ACC112 (cell line): ENCODE data around the gene MYL10.

ENCODE experiments used
- H2AFZ ChIP-seq: fragments of 200-600 bp; sonication (generic); one replicate; pipeline ENCODE4 v1.6.0; 2017; ENCODE audit warnings: antibody characterized with exemption, low read length; ENCODE audit not compliant: unreplicated experiment
- H3K27ac ChIP-seq: fragments of 200-600 bp; sonication (generic); 2 replicates; pipeline ENCODE4 v1.5.1; 2014; ENCODE audit warnings: low read depth, mild to moderate bottlenecking, antibody characterized with exemption, low read length, moderate library complexity
- H3K27me3 ChIP-seq: fragments of 200-600 bp; sonication (generic); 2 replicates; pipeline ENCODE4 v1.6.1; 2014; ENCODE audit warnings: mild to moderate bottlenecking, antibody characterized with exemption, low read length, moderate library complexity, mixed read lengths; ENCODE audit not compliant: insufficient read depth
- H3K36me3 ChIP-seq: fragments of 200-600 bp; sonication (generic); 2 replicates; pipeline ENCODE4 v1.6.1; 2016; ENCODE audit warnings: mild to moderate bottlenecking, antibody characterized with exemption, low read length, moderate library complexity, mixed read lengths; ENCODE audit not compliant: insufficient read depth
- H3K4me1 ChIP-seq: fragments of 200-600 bp; sonication (generic); one replicate; pipeline ENCODE4 v1.6.1; 2016; ENCODE audit warnings: low read length, mixed read lengths; ENCODE audit not compliant: insufficient read depth, unreplicated experiment, control insufficient read depth
- H3K4me3 ChIP-seq: fragments of 200-600 bp; sonication (generic); 2 replicates; pipeline ENCODE4 v1.5.1; 2014; ENCODE audit warnings: mild to moderate bottlenecking, low read depth, low read length
- H3K79me2 ChIP-seq: fragments of 200-600 bp; sonication (generic); one replicate; pipeline ENCODE4 v1.6.0; 2016; ENCODE audit warnings: low read length; ENCODE audit not compliant: control insufficient read depth, unreplicated experiment, insufficient read depth

Gene MYL10

DNA sequence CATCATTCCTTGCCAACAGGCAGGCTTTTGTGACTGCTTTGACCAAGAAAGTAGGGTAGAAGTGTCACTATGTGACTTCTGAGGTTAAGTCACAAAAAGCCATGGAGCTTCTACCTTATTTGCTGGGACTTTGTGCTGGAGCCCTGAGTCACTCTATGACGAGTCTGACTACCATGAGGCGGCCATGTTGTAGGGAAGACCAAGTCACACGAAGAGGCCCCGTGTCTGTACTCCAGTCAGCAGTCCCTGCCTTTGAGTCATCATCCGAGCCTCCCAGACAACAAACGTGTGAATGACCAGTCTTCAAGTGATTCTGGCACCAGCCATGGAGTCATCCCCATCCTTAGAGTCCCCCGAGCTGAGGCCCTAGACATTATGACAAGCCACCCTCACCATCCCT, 3.5 kb upstream of the MYL10 start:
- no peaks in the 10 kb centered on the region for H3K36me3 ChIP-seq
- no peaks in the 10 kb centered on the region for H3K79me2 ChIP-seq
- no peak overlapping the region for H2AFZ ChIP-seq
- H3K4me3 ChIP-seq, result no peak overlapping the region
- H3K27me3 ChIP-seq, result no peaks in the 10 kb centered on the region
- no peak overlapping the region for H3K27ac ChIP-seq
- H3K4me1 ChIP-seq, result peaks cover 18% of the 10 kb centered on the region

DNA sequence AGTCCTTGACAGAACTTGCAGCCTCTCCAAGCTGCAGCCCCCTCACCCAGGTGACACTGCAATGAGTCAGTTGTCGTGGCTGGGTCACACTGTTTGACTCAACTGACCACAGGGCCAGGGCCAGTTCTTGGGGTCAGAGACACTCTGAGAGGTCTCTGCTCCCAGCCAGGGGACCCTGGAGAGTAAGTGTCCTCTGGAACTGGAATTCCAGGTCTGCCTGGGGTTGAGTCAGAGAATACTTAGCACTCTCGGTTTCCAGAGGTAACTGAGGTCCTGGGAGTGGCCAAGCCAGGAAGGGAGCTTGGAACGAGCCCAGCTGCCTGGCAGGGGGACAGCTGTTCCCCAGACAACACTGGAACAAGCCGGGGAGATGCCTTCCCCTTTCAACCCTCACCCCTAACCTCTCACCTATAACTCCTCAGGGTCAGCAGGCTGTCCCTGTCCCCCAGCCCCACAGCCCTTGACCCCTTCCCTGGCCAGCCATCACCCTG, 2.2 kb upstream of the MYL10 start:
- Histone ChIP-seq H3K4me1 (peaks cover 18% of the 10 kb centered on the region), H3K79me2 (no peaks in the 10 kb centered on the region), H2AFZ (no peak overlapping the region), H3K4me3 (no peak overlapping the region), H3K36me3 (no peaks in the 10 kb centered on the region), H3K27ac (no peak overlapping the region; the same call in 1 of the 2 replicates), H3K27me3 (0 out of 2 replicates have a peak, but pooled peaks cover under 1% of the 10 kb centered on the region)

DNA sequence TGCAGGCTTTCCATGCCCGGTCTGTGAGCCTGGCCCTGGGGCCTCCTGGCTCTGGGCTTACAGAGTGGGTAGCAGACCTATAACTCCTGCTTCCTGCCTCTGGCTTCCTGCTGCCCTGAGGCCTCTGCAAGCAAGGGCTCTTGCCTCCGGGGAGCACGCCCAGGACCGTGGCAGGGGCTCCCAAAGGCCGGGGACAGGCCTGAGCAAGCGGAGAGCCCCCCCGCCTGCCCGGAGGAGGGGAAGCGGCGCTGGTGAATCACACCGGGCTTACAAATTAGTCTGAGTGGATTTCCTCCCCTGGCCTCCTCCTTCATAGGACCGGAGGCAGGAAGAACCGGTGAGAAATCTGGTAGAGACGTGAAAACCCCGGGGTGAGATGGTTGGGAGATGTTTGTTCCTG, 1.5 kb upstream of the MYL10 start:
- H3K4me1 ChIP-seq, result peaks cover 17% of the 10 kb centered on the region
- H3K4me3 ChIP-seq, result no peak overlapping the region
- H3K79me2 ChIP-seq, result no peaks in the 10 kb centered on the region
- H3K27ac ChIP-seq, result no peak overlapping the region
- peaks cover 8% of the 10 kb centered on the region; the same call in 1 of the 2 replicates for H3K27me3 ChIP-seq
- no peaks in the 10 kb centered on the region for H3K36me3 ChIP-seq
- H2AFZ ChIP-seq, result no peak overlapping the region

DNA sequence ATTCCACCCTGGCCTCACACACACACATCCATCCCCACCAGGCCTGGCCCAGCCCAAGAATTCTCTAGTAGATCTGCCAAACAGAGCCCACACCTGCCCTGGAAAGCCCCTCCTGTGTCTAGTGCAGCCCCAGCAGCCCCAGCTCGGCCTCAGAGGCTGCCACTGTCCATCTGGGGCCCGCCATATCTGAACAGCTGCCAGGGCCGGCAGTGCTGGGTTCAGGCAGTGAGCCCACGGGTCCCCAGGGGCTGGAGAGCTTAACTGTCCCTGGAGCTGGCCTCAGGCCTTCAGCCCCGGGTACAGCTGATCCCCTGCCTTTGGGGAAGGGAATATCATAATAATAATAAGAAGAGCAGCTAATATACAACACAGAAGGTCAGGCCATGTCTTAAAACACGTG, 574 bp downstream of the MYL10 start:
- no peak overlapping the region for H2AFZ ChIP-seq
- H3K79me2 ChIP-seq, result no peaks in the 10 kb centered on the region
- no peak overlapping the region for H3K4me3 ChIP-seq
- H3K27me3 ChIP-seq, result peaks cover 19% of the 10 kb centered on the region; the same call in 1 of the 2 replicates
- H3K27ac ChIP-seq, result no peak overlapping the region
- H3K4me1 ChIP-seq, result peaks cover 18% of the 10 kb centered on the region
- no peaks in the 10 kb centered on the region for H3K36me3 ChIP-seq

DNA sequence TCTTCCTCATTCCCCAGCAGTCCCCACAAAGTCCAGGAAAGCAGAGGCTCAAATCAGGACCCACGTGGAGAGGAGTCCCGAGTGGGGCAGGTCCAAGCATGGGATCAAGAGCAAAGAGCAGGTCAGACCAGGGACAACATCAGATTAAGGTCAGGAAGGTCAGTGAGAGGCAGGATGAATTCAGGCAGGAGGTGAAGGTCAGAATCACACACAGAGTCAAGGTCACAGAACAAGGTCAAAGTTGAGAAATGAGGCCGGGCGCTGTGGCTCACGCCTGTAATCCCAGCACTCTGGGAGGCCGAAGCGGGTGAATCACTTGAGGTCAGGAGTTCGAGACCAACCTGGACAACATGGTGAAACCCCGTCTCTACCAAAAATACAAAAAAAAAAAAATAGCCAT, 2.3 kb downstream of the MYL10 start:
- H3K4me3 ChIP-seq, result no peak overlapping the region
- no peaks in the 10 kb centered on the region for H3K36me3 ChIP-seq
- H3K4me1 ChIP-seq, result peaks cover 16% of the 10 kb centered on the region
- H3K27me3 ChIP-seq, result peaks cover 19% of the 10 kb centered on the region; the same call in 1 of the 2 replicates
- H2AFZ ChIP-seq, result no peak overlapping the region
- no peaks in the 10 kb centered on the region for H3K79me2 ChIP-seq
- no peak overlapping the region for H3K27ac ChIP-seq

DNA sequence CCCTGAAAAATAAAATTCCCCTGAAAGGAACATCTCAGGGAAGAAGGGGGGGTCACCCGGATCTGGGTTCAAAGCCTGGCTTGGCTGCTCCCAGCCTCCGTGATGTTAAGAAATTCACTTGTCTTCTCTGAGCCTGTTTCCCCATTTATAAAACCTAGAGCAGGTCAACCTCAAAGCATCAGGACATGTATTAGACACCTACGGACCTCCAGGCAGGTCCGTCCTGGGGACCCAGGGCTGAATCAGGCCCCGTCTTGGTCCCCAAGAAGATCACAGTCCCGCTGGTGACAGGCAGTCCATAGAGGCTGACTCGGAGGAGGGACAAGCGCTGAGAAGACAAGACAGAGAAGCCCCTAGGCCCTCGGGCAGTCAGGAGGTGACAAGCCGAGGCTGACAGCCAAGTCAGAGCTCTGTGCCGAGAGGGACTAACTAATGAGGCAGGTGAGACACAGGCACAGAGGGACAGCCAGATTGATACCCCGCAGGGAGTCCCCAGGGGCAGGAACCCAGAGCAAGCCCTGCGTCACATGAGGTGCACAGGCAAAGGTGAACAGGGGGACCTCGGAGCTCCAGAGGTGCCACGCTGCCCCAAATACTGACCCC, 2.9 kb downstream of the MYL10 start:
- Histone ChIP-seq H3K27ac (no peak overlapping the region), H3K36me3 (no peaks in the 10 kb centered on the region), H3K4me1 (peaks cover 10% of the 10 kb centered on the region), H3K27me3 (peaks cover 19% of the 10 kb centered on the region; the same call in 1 of the 2 replicates), H3K4me3 (no peak overlapping the region), H3K79me2 (no peaks in the 10 kb centered on the region), H2AFZ (no peak overlapping the region)

DNA sequence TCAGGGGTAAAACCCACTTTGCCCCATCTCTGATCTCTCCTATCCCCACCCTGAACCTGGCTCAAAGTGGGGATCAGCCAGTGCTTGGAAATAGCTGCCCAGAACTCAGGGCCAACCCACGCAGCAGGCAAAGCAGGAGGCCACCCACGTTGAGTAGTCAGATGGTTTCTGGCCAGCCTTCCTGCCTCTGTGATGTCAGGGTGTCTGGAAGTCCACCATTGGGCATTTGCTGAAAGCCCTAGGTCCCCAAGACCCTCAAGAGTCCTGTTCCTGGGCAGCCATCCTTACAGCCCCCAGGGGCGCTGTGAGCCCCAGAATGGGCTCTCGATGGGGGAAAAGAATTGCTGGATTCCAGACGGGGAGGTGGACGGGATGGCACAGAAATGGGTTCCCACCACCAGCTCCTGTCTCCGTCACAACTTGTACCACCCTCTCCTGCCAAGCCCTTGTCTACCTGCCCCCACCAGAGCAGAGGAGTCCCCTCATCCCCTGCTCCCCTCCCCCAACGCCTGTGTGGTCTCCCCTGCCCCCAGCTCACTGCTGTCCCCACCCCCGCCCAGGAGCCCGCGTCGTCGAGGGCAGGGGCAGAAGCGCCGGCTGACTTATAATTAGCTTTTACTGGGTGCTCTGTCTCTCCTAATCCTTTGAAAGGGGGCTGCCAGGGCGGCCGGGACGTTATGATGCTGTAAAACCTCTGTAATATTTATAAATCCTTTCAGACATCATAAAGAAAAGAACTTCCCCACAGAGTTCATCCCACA, 3.9 kb downstream of the MYL10 start:
- no peaks in the 10 kb centered on the region for H3K79me2 ChIP-seq
- H3K27ac ChIP-seq, result no peak overlapping the region
- H3K27me3 ChIP-seq, result peaks cover 19% of the 10 kb centered on the region; the same call in 1 of the 2 replicates
- H2AFZ ChIP-seq, result no peak overlapping the region
- peaks cover 6% of the 10 kb centered on the region for H3K4me1 ChIP-seq
- H3K36me3 ChIP-seq, result no peaks in the 10 kb centered on the region
- H3K4me3 ChIP-seq, result no peak overlapping the region

DNA sequence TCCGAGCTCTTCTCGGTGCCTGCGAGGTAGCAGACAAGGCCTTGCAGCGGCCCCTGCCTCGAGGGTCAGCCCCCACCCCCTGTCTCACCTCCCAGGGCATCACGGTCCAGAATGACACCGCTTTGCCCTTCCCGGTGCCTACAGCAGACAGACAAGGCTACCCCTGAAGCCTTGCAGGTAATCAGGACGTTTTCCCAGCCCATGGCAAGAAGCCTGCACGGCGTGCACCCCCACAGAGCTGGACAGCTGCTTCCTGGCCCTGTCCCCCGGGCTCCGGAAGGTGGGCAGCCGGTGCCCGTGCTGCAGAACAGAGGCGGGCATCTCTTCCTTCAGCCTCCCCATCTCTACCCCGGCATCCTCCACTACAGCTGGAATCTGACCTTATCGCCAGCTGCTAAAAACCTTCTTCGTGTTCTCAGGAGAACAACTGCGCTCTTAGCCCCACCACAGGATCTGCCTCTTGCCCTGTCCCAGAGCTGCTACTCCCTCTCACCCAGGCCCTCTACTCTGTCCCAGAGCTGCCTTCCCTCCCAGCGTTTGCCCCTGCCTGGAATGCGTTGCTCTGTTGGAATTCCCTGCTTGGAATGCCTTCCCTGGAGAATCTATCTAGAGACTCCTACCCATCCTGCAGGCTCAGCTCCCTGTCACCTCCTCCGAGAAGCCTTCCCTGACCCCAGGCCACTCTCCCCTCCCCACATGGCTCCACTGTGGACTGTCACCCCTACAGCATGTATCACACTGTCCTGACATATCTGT, 4.7 kb downstream of the MYL10 start:
- Histone ChIP-seq H3K4me3 (no peak overlapping the region), H3K36me3 (no peaks in the 10 kb centered on the region), H3K27ac (no peak overlapping the region), H3K4me1 (peaks cover 6% of the 10 kb centered on the region), H3K79me2 (no peaks in the 10 kb centered on the region), H3K27me3 (peaks cover 19% of the 10 kb centered on the region; the same call in 1 of the 2 replicates), H2AFZ (no peak overlapping the region)

DNA sequence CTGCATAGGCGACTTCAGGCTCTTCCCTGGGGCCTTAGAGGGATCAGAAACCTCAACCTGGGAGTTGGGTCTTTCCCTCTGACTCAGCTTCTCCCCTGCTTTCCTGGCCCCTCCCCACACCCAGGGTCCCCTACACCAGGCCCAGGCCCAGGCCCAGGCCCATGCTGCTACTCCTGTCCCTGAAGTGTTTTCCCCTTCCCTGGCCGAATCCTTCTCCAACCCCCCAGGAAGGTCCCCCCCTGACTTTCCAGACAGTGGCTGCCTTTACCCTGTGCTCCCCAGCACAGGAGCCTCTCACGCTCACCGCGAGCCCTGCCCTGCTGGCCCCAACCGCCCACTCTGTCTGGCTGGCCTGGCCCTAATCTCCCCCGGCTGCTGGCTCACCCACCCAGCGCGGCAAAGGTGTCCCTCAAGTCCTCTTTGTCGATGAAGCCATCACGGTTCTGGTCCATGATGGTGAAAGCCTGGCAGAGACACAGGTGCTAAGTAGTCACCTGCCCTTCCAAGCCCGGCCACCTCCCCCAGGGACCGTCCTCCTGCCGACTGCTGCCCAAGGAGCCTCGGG, 6.4 kb downstream of the MYL10 start:
- Histone ChIP-seq H2AFZ (no peak overlapping the region), H3K4me3 (no peak overlapping the region), H3K27me3 (peaks cover 19% of the 10 kb centered on the region; the same call in 1 of the 2 replicates), H3K27ac (no peak overlapping the region), H3K36me3 (no peaks in the 10 kb centered on the region), H3K4me1 (peaks cover 6% of the 10 kb centered on the region), H3K79me2 (no peaks in the 10 kb centered on the region)

DNA sequence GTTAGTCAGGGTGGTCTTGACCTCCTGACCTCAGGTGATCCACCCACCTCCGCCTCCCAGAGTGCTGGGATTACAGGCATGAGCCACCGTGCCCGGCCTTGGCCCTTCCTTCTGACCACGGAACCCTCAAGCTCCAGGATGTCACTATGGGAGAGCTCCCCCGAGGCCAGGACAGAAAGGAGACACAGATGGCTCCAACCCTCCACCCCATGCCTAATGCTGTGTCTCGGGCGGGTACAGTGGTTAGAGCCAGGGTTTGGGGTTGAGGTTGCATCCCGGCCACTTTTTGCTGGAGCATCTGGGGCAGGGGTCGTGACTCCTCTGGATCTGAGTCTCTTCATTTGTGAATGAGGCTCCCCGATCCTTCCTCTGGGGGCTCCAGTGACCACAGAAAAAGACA, 8.1 kb downstream of the MYL10 start:
- Histone ChIP-seq H3K4me3 (no peak overlapping the region), H3K36me3 (no peaks in the 10 kb centered on the region), H3K27ac (no peak overlapping the region), H3K79me2 (no peaks in the 10 kb centered on the region), H3K4me1 (peaks cover 6% of the 10 kb centered on the region), H3K27me3 (peaks cover 15% of the 10 kb centered on the region; the same call in 1 of the 2 replicates), H2AFZ (no peak overlapping the region)
